AG04450 (cell line): ENCODE data around the gene MRPL10. TPM values are rescaled to one million over a fixed set of nuclear protein-coding genes. Genes with fewer than 3 reads are reported as not detected.

Source experiments
- CTCF ChIA-PET: fragments of 300-600, 350-600 bp; formaldehyde crosslinking; extraction: SDS; loops from one replicate; lab custom pipeline; 2022; ENCODE audit warnings: antibody characterized with exemption, inconsistent platforms; lab: Charles Lee
- POLR2A ChIA-PET: fragments of 350-600 bp; formaldehyde crosslinking; extraction: SDS; loops from one replicate; lab custom pipeline; 2021; ENCODE audit warnings: antibody characterized with exemption, inconsistent platforms; lab: Yijun Ruan, JAX
- DNase-seq: peaks from one replicate; pipeline ENCODE4 v3.0.0-alpha.2; 2011; ENCODE audit warnings: low read depth, low spot score
- H3K27ac ChIP-seq: one replicate; pipeline ENCODE4 v1.5.1; 2012; ENCODE audit warnings: low read depth, low read length, control low read depth
- H3K27me3 ChIP-seq: one replicate; pipeline ENCODE4 v1.6.0; 2012; ENCODE audit warnings: low read length; ENCODE audit not compliant: control insufficient read depth, insufficient read depth
- H3K4me3 ChIP-seq: 2 replicates; pipeline ENCODE4 v1.5.1; 2011; ENCODE audit warnings: mild to moderate bottlenecking, low read depth, low read length, control low read depth
- H3K9me3 ChIP-seq: 2 replicates; pipeline ENCODE4 v1.5.1; 2012; ENCODE audit warnings: low read length; ENCODE audit not compliant: control insufficient read depth, insufficient read depth
- CTCF ChIP-seq: IDR thresholded peaks from 2 replicates; pipeline ENCODE4 v1.5.1; 2011; ENCODE audit warnings: low read depth, low read length, control low read depth, inconsistent platforms
- polyA plus RNA-seq: library from polyadenylated mRNA; depleted of rRNA; stranded (reverse); fragments of >200 nt; gene quantifications from 2 replicates; pipeline ENCODE4 v1.2.3, GENCODE V29; 2011

The MRPL10 gene
- polyA plus RNA-seq, 1 experiment = 64.4 TPM

- no peak overlapping the region for H3K27ac ChIP-seq
- DNase-seq = no peak
- H3K4me3 ChIP-seq = no peak overlapping the region
- no peak for TF ChIP-seq CTCF
- CTCF ChIA-PET = interaction anchor here (0.8 to 2.7 kb wide), 4 partner anchors 18 to 98 kb away, joined by 3 to 11 read pairs (median 4); no protein-coding TSS in a partner anchor
- H3K9me3 ChIP-seq = no peaks in the 10 kb centered on the region; the same call in 1 of the 2 replicates
- POLR2A ChIA-PET = interaction anchor here (1.6 kb wide), 1 partner anchor 9 kb away, joined by 5 read pairs; no protein-coding TSS in a partner anchor
- peaks cover 29% of the 10 kb centered on the region for H3K27me3 ChIP-seq
These were observed 40.8 kb upstream of the MRPL10 start for GRCh38 chr17:47872019-47872650.

GRCh38 chr17:47871048-47871447 is 39.7 kb upstream of the MRPL10 start:
- no peak overlapping the region for H3K27ac ChIP-seq
- no peak for TF ChIP-seq CTCF
- peaks cover 3% of the 10 kb centered on the region; the same call in 1 of the 2 replicates for H3K9me3 ChIP-seq
- CTCF ChIA-PET = interaction anchor here (2.7 kb wide), 1 partner anchor 27 kb away, joined by 11 read pairs; no protein-coding TSS in a partner anchor
- no peak for DNase-seq
- peaks cover 29% of the 10 kb centered on the region for H3K27me3 ChIP-seq
- no peak overlapping the region for H3K4me3 ChIP-seq
- POLR2A ChIA-PET = no interaction called here

GRCh38 chr17:47870056-47870455 is 38.7 kb upstream of the MRPL10 start:
- H3K27ac ChIP-seq = no peak overlapping the region
- peaks cover 3% of the 10 kb centered on the region; the same call in 1 of the 2 replicates for H3K9me3 ChIP-seq
- DNase-seq = no peak
- peaks cover 26% of the 10 kb centered on the region for H3K27me3 ChIP-seq
- H3K4me3 ChIP-seq = no peak overlapping the region
- ChIA-PET POLR2A (no interaction called here), CTCF (interaction anchor here (1.3 to 2.7 kb wide), 2 partner anchors 26 to 28 kb away, joined by 4 to 11 read pairs; partner anchors contain the start of gene SCRN2)
- no peak for TF ChIP-seq CTCF

- POLR2A ChIA-PET = no interaction called here
- DNase-seq = no peak
These were observed 37.8 kb upstream of the MRPL10 start for GRCh38 chr17:47869114-47869513.

More at GRCh38 chr17:47869114-47869513, 37.8 kb upstream of the MRPL10 start:
- CTCF ChIA-PET = interaction anchor here (0.7 kb wide), 1 partner anchor 22 kb away, joined by 3 read pairs; no protein-coding TSS in a partner anchor
- H3K27me3 ChIP-seq = peaks cover 26% of the 10 kb centered on the region
- H3K27ac ChIP-seq = no peak overlapping the region
- no peak for TF ChIP-seq CTCF
- H3K9me3 ChIP-seq = peaks cover 3% of the 10 kb centered on the region; the same call in 1 of the 2 replicates
- no peak overlapping the region for H3K4me3 ChIP-seq
